Placental pericyte (primary cell): ENCODE measurements around the gene RGS13. TPM values are rescaled to one million over a fixed set of nuclear protein-coding genes. Genes with fewer than 3 reads are reported as not detected.

Experiments
- total RNA-seq: library from RNA; depleted of rRNA; stranded (reverse); fragments of >200 nt; gene quantifications from 2 replicates; pipeline ENCODE4 v1.2.3, GENCODE V29; 2012

RGS13 gene, protein sequence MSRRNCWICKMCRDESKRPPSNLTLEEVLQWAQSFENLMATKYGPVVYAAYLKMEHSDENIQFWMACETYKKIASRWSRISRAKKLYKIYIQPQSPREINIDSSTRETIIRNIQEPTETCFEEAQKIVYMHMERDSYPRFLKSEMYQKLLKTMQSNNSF
- not detected in 2 replicates for total RNA-seq

DNA sequence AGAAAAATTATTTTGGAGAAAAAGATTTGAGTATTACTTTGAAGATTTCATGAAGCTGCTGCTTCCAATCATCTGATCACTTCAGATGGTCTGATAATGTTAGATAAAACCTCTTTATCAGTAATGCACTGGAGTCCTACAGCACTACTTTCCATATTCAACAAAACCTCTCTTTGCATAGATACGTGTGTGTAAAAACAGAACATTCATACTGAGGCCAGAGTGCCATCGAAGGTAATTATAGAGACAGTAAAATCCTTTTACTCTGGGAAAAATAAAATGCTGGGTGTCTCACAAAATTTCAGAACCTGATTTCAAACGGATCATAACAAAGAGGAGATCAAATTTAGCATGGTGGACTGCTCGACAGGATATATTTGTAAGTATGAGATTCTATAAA is at the start of gene RGS13:
Gene RGS13, plus strand, starts transcription at position 209 of the 400 bp plus-strand sequence. CDS start 8,188 bp downstream, outside the sequence.

Other genes starting within 250 kb of the RGS13 start
- 1.6 TPM in 1 of 2 replicates, not detected in the other for gene RGS1, start 60.4 kb upstream of the RGS13 start, total RNA-seq
- 6.6 and 27.9 TPM in 2 replicates for gene RGS2, start 172.9 kb downstream of the RGS13 start, total RNA-seq